Smooth muscle cell (in vitro differentiated cells): ENCODE measurements around the gene NEAT1. TPM values are rescaled to one million over a fixed set of nuclear protein-coding genes. Genes with fewer than 3 reads are reported as not detected.

Source experiments
- DNase-seq: peaks from one replicate; lab custom pipeline; 2025; ENCODE audit not compliant: unreplicated experiment; lab: John Stamatoyannopoulos, UW
- H2AFZ ChIP-seq: fragments of 200-600 bp; sonication (generic); 2 replicates; pipeline ENCODE4 v1.6.0; 2016; ENCODE audit warnings: antibody characterized with exemption, low read depth, mild to moderate bottlenecking
- H3F3A ChIP-seq: fragments of 200-600 bp; sonication (generic); 2 replicates; pipeline ENCODE4 v1.6.0; 2017; ENCODE audit warnings: antibody characterized with exemption, low read depth
- H3K27ac ChIP-seq: fragments of 200-600 bp; sonication (generic); 2 replicates; pipeline ENCODE4 v1.5.1; 2016; ENCODE audit warnings: low read depth, mild to moderate bottlenecking
- H3K27me3 ChIP-seq: fragments of 200-600 bp; sonication (generic); 2 replicates; pipeline ENCODE4 v1.6.1; 2016; ENCODE audit warnings: low read depth, mild to moderate bottlenecking
- H3K36me3 ChIP-seq: fragments of 200-600 bp; sonication (generic); 2 replicates; pipeline ENCODE4 v1.5.1; 2016; ENCODE audit warnings: low read depth
- H3K4me1 ChIP-seq: fragments of 200-600 bp; sonication (generic); 2 replicates; pipeline ENCODE4 v1.5.1; 2016; ENCODE audit warnings: low read depth
- H3K4me2 ChIP-seq: fragments of 200-600 bp; sonication (generic); 2 replicates; pipeline ENCODE4 v1.6.0; 2016; ENCODE audit warnings: mild to moderate bottlenecking
- H3K4me3 ChIP-seq: fragments of 200-600 bp; sonication (generic); 2 replicates; pipeline ENCODE4 v1.5.1; 2016; ENCODE audit warnings: mild to moderate bottlenecking
- H3K79me2 ChIP-seq: fragments of 200-600 bp; sonication (generic); 2 replicates; pipeline ENCODE4 v1.6.0; 2016; ENCODE audit warnings: low read depth, mild to moderate bottlenecking
- H3K9ac ChIP-seq: fragments of 200-600 bp; sonication (generic); 2 replicates; pipeline ENCODE4 v1.6.0; 2016; ENCODE audit warnings: low read depth
- H3K9me3 ChIP-seq: fragments of 200-600 bp; sonication (generic); replicated peaks from 2 replicates; pipeline ENCODE4 v1.5.1; 2016; ENCODE audit warnings: low read depth
- H4K20me1 ChIP-seq: fragments of 200-600 bp; sonication (generic); 2 replicates; pipeline ENCODE4 v1.6.0; 2016; ENCODE audit warnings: low read depth
- CTCF ChIP-seq: fragments of 200-600 bp; sonication (generic); IDR thresholded peaks from 2 replicates; pipeline ENCODE4 v1.5.1; 2017; ENCODE audit warnings: borderline replicate concordance, mild to moderate bottlenecking, antibody characterized with exemption; ENCODE audit not compliant: insufficient read depth, poor library complexity, severe bottlenecking
- WGBS: methylation state at CpG from one replicate; pipeline ENCODE4 v1.1.7; 2016; ENCODE audit warnings: low lambda C conversion rate; 5-methylcytosine and 5-hydroxymethylcytosine counted together
- polyA plus RNA-seq: library from polyadenylated mRNA; unstranded; fragments of >200 nt; fragmentation: Nextera tagmentation; extraction: Ambion mirVana; gene quantifications from 2 replicates; pipeline ENCODE4 v1.2.1, GENCODE V29; 2016
- total RNA-seq: library from RNA; depleted of rRNA; stranded (reverse); fragments of >200 nt; gene quantifications from 2 replicates; pipeline ENCODE4 v1.2.3, GENCODE V29; 2014

The NEAT1 gene
- total RNA-seq (142 and 155 TPM in 2 replicates), polyA plus RNA-seq (14.9 and 84.6 TPM in 2 replicates)

GRCh38 chr11:65422633-65423515 is at the start of gene NEAT1:
TSS of gene NEAT1 (plus strand) at chr11:65422798.
- Histone ChIP-seq H3K4me3 (peak within 1 kb of the TSS; percentile 88), H3K79me2 (peaks cover 62% of the 10 kb centered on the region), H3K36me3 (no peaks in the 10 kb centered on the region), H3K4me1 (peaks cover 42% of the 10 kb centered on the region), H3K9ac (peak within 1 kb of the TSS; percentile 99), H4K20me1 (peaks cover 52% of the 10 kb centered on the region), H3K27me3 (no peaks in the 10 kb centered on the region), H3F3A (peaks cover 66% of the 10 kb centered on the region), H3K4me2 (peak within 1 kb of the TSS; percentile 99), H2AFZ (no peak within 1 kb of the TSS), H3K9me3 (no peaks in the 10 kb centered on the region), H3K27ac (peak within 1 kb of the TSS; percentile 100)
- WGBS, result 8% methylated on average over 40 of the region's 40 CpGs
- peak; percentile 98 for DNase-seq
- TF ChIP-seq CTCF, result no peak

GRCh38 chr11:65373839-65374580 is 48.6 kb upstream of the NEAT1 start:
- H4K20me1 ChIP-seq, result no peaks in the 10 kb centered on the region
- no peak overlapping the region for H3K9ac ChIP-seq
- no peak for DNase-seq
- no peaks in the 10 kb centered on the region for H3K4me1 ChIP-seq
- H3K27ac ChIP-seq, result no peak overlapping the region
- H3K9me3 ChIP-seq, result no peaks in the 10 kb centered on the region
- peaks cover 9% of the 10 kb centered on the region for H3F3A ChIP-seq
- no peaks in the 10 kb centered on the region for H3K27me3 ChIP-seq
- TF ChIP-seq CTCF, result no peak
- H3K4me3 ChIP-seq, result no peak overlapping the region
- no peak overlapping the region for H2AFZ ChIP-seq
- no peaks in the 10 kb centered on the region for H3K79me2 ChIP-seq
- WGBS, result 88% methylated on average over 14 of the region's 14 CpGs
- no peak overlapping the region for H3K4me2 ChIP-seq
- no peaks in the 10 kb centered on the region for H3K36me3 ChIP-seq

GRCh38 chr11:65375012-65375411 is 47.6 kb upstream of the NEAT1 start:
- 91% methylated on average over 8 of the region's 8 CpGs for WGBS

More at GRCh38 chr11:65375012-65375411, 47.6 kb upstream of the NEAT1 start:
- Histone ChIP-seq H2AFZ (no peak overlapping the region), H3K27me3 (no peaks in the 10 kb centered on the region), H4K20me1 (no peaks in the 10 kb centered on the region), H3K9me3 (no peaks in the 10 kb centered on the region), H3K36me3 (no peaks in the 10 kb centered on the region), H3K79me2 (no peaks in the 10 kb centered on the region), H3K4me1 (no peaks in the 10 kb centered on the region), H3K27ac (no peak overlapping the region), H3F3A (peaks cover 9% of the 10 kb centered on the region), H3K4me3 (no peak overlapping the region), H3K4me2 (no peak overlapping the region), H3K9ac (no peak overlapping the region)
- DNase-seq, result no peak
- TF ChIP-seq CTCF, result no peak
